ENCODE data around the gene AGAP1.

Gene AGAP1

DNA sequence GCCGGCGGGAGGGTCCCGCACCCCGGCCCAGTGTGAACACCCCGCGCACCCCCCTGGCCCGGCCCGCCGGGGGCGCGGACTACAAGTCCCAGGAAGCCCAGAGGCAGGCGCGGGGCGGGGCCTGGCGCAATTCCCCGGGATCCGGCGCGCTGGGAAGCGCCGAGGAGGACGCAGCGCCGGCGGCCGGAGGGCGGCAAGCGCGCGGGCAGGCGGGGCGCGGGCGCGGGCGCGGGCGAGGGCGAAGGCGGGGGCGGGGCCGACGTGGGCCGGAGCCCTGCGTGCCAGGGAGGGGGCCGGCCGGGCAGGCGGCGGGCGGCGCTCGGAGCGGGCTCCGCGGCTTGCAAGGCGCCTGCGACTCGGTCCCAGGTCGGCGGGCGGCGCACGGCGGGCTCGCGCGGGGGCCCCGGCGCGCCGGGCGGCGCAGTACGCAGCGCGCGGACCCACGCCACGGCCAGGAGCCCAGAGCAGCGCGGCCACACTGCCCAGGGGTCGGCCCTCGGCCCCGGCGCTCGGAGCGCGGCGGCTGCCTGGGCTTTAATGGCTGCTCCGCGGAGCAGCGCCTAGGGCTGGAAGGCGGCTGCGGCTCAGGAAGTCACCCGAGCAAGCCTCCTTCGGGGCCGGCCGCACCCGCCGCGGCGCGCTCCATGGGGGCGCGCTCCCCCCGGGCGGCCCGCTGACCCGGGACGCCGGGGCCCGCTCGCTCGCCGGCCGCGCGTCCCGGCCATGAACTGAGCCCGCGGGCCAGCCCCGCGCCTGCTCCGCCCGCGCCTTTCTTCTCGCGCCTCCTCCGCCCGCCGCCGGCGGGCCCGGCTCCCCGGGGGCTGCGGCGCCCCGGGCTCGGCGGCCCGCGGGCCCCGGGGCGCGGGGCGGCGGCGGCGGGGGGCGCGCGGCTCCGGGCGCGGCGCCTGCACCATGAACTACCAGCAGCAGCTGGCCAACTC lies at the start of gene AGAP1:
Gene AGAP1 (plus strand): TSS at position 269 of the 941 bp plus-strand sequence.
- in situ Hi-C loops (cut with MboI; ENCODE audit: low sequenced_read_pairs) = no loop called here

- in situ Hi-C loops (cut with MboI; ENCODE audit: low sequenced_read_pairs) = no loop called here
Observed at GRCh38 chr2:235444101-235444597, 49.7 kb upstream of the AGAP1 start.

DNA sequence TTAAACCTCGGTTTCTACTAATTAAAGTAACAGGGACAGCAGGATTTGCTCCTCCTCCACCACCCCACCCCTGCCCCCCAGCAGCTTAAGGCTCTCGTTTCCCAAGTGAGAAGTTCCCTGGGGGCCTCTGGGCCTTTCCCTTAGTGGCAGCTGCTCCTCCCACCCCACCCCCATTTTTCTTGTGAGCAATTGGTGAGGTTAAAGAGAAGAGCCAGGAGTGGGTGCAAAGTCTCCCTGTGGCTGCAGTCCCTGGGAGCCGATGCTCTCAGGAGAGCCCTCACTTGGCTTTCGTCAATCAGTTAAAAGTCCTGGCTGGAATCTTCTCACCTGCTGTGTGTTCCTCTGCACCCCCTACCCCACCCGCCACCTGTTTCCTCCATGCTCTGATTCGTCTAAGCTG lies 48.7 kb upstream of the AGAP1 start:
- in situ Hi-C loops (cut with MboI; ENCODE audit: low sequenced_read_pairs) = no loop called here

DNA sequence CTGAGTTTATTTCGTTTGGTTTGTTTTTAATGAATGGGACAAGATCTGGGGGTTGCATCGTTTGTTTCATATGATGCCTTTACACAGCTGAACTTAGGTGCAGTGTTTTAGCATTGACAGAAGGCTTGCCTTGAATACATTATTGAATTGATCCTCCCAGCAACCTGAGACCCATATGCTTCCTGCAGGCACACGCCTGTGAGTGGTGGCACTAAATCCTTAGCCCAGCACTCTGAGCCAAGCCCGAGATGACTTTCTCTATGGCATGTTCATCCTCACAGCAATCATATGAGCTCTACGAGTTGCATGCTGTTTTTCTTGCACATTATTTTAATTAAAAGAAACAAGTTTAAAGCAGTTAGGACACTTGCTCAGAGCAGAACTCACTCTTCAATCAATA lies 47.8 kb upstream of the AGAP1 start:
- in situ Hi-C loops (cut with MboI; ENCODE audit: low sequenced_read_pairs) = no loop called here

GRCh38 chr2:235447210-235447609 lies 46.6 kb upstream of the AGAP1 start:
- in situ Hi-C loops (cut with MboI; ENCODE audit: low sequenced_read_pairs) = no loop called here

DNA sequence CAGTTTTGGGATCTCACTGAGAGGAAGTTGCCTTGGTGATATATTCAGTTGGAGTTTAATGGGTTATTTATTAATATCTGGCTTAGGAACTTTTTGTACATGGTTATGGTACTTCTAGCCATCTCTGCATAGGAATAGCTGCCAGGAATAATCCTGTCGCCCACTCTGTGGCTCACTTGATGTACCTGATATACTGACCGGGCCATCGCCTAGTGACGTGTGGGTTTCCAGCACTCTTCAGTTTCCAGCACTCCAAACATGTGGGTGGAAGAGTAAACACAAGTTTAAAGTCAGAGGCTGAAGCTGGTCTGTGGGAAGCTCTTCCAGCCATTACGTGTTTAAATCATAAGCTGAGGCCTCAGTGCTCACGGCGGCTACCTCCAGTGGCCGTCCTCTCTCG lies 44.3 kb upstream of the AGAP1 start:
- in situ Hi-C loops (cut with MboI; ENCODE audit: low sequenced_read_pairs) = no loop called here

DNA sequence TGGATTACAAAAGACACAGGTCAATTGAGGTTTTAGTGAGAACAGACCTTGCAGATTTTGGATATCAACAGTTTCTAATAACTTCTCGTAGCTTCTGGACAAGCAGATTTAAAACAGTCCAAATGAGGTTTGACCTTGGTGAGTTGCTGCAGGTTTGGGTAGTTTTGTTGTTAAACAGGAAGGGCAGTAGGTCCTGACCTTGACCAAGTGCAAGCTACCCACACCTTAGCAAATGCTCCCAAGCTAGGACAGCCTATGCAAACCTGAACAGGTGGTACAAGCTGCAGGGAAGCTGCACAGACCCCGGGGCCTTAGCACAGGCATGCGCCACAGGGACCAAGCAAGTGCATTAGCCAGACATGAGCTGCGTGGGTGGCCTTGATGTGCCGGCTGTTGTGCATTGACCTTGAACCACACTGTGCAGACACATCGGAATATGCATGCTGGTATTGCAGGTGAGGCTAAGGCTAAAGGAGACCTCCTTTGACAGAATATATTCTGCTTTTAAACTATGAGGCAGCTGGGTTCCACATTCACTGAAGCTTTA lies 40.2 kb upstream of the AGAP1 start:
- in situ Hi-C loops (cut with MboI; ENCODE audit: low sequenced_read_pairs) = no loop called here

DNA sequence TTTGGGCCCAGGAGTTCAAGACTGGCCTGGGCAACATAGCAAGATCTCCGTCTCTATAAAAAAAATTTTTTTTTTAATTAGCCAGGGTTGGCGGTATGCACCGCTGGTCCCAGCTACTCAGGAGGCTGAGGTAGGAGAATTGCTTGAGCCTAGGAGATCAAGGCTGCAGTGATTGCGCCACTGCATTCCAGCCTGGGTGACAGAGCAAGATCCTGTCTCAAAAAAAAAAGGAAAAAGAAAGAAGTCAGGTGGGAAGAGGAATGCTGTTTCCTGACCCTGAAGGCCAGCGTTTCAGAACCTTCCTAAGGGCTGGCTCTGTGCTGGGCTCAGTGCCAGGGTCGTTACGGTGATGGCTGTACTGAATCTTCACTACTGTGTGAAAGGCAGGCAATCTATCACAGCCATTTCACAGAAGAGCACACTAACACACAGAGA lies 35.0 kb upstream of the AGAP1 start:
- in situ Hi-C loops (cut with MboI; ENCODE audit: low sequenced_read_pairs) = no loop called here

DNA sequence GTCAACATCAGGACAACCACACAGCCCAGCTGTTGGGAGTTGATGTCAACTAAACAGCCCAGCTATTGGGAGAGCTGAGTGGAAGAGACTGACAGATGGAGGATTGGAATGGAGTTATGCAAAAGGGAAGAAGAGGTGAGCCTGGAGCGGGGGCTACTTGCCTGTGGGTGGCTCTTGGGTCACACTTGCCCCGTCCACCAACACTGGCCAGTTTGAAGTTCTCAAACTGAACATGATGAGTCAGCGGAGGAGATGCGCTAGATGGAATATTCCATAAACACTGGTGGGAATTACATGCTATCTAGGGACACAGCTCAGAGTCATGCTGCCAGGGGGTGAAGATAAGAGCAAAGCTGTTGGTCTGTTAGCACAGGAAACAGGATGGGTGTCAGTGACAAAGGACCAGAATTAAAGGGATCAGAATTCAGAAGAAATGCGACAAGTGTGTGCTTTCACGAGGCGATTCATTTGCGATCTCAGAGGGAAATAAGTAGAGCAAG lies 33.2 kb upstream of the AGAP1 start:
- in situ Hi-C loops (cut with MboI; ENCODE audit: low sequenced_read_pairs) = no loop called here

- in situ Hi-C loops (cut with MboI; ENCODE audit: low sequenced_read_pairs) = no loop called here
Observed at GRCh38 chr2:235461763-235462414, 32.0 kb upstream of the AGAP1 start.

GRCh38 chr2:235462415-235462790 lies 31.4 kb upstream of the AGAP1 start:
- in situ Hi-C loops (cut with MboI; ENCODE audit: low sequenced_read_pairs) = no loop called here

DNA sequence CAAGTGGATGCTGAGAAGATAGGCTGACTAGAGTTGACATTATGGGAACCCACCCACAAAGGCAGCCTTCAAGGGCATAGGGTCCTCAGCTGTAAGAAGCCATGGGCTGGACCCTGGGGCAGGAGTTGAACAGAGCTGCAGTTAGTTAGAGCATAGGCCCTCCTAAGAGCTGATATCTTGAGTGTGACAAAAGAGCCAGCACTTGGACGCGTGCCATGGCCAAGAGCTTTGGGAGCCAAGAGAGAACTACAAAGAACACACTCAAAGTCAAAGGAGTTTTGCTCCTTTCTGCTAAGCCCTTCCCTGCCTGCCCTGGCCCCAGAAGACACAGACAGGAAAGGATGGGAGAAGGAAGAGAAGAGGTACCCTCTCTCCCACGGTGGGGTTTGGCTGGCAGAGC lies 29.9 kb upstream of the AGAP1 start:
- in situ Hi-C loops (cut with MboI; ENCODE audit: low sequenced_read_pairs) = no loop called here

DNA sequence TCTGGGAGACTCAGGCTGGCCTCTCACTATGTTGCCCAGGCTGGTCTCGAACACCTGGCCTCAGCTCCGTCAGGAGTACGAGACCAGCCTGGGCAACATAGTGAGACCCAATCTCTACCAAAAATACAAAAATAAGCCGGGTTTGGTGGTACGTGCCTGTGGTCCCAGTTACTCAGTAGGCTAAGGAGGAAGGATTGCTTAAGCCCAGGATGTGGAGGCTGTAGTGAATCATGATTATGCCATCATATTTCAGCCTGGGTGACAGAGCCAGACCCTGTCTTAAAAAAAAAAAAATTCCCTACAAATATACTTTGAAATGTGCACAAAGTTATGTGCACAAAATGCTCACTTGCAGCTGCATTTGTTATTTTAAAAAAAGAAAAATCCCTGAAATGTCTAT lies 26.3 kb upstream of the AGAP1 start:
- in situ Hi-C loops (cut with MboI; ENCODE audit: low sequenced_read_pairs) = no loop called here

GRCh38 chr2:235468978-235469655 lies 24.7 kb upstream of the AGAP1 start:
- in situ Hi-C loops (cut with MboI; ENCODE audit: low sequenced_read_pairs) = no loop called here

- in situ Hi-C loops (cut with MboI; ENCODE audit: low sequenced_read_pairs) = no loop called here
Observed at GRCh38 chr2:235471186-235471747, 22.6 kb upstream of the AGAP1 start.

DNA sequence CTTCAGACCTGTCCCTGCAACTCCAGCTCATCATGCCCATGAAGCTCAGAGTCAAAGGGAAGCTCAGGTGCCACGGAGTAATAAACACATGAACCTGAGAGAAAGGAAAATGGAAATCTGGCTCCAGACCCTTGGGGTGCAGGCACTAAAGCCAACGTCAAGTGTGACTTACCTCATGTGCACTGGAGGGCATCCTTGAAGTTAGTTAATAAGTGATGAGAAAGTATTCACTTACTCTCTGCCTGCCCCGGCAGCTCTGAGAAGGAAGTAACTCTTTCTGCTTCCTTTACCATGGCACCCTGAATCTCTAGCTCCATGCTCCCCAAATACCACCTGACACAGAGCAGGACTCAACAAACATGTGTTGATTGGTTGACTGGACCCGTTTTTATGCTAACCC lies 21.4 kb upstream of the AGAP1 start:
- in situ Hi-C loops (cut with MboI; ENCODE audit: low sequenced_read_pairs) = no loop called here

- in situ Hi-C loops (cut with MboI; ENCODE audit: low sequenced_read_pairs) = no loop called here
Observed at GRCh38 chr2:235478609-235479008, 15.2 kb upstream of the AGAP1 start.

DNA sequence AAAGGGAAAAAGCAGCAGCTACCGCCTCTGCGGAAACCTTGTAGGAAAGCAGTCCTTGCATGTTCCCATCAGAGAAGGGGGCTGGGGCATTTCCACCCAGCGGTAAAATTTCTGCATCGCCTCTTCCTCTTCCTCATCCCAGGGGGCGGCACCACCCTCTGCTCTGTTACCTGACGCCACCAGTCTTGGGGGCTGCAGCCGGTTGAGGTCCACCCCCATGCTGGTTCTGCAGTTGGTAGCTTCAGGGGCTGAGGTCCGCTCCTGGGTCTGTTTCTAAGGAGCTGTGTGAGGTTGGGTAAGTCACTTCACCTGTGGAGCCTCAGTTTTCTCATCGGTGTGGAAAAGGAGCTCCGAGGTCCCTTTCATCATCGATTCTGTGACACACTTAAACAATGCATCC lies 14.2 kb upstream of the AGAP1 start:
- in situ Hi-C loops (cut with MboI; ENCODE audit: low sequenced_read_pairs) = no loop called here

- in situ Hi-C loops (cut with MboI; ENCODE audit: low sequenced_read_pairs) = no loop called here
Observed at GRCh38 chr2:235480614-235481013, 13.2 kb upstream of the AGAP1 start.

DNA sequence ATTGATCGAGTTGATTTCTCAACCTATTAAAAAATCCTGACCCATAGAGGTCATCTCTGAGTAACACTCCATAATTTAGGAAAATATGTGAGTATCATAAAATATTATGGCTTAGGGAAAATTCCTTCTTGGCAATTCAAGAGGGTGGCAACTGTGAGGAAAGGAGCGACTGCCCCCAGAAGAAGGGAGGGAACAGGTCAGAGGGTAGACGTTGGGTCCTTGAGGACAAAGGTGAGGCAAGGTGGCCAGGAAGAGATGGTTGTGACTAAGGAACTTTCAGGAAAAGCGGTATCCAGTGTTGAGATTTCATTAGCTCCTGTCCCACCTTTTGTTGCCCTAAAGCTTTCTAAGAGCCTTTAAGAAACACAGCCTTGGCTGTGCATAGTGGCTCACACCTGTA lies 10.5 kb upstream of the AGAP1 start:
- in situ Hi-C loops (cut with MboI; ENCODE audit: low sequenced_read_pairs) = no loop called here

GRCh38 chr2:235485362-235485761 lies 8.5 kb upstream of the AGAP1 start:
- in situ Hi-C loops (cut with MboI; ENCODE audit: low sequenced_read_pairs) = no loop called here
